H9 (cell line): Measurements from ENCODE around the gene OR52E5. TPM values are rescaled to one million over a fixed set of nuclear protein-coding genes. Genes with fewer than 3 reads are reported as not detected.

Source experiments
- DNase-seq: peaks from one replicate; pipeline ENCODE4 v3.0.0-alpha.2; 2017
- H2AFZ ChIP-seq: one replicate; pipeline ENCODE4 v1.6.1; 2013; ENCODE audit warnings: mild to moderate bottlenecking, low read length, control low read depth, moderate library complexity
- H2AK5ac ChIP-seq: 2 replicates; pipeline ENCODE4 v1.6.1; 2013; ENCODE audit warnings: low read length, control low read depth, mixed read lengths; ENCODE audit not compliant: insufficient read length
- H2BK120ac ChIP-seq: one replicate; pipeline ENCODE4 v1.6.1; 2013; ENCODE audit warnings: low read depth, mild to moderate bottlenecking, low read length, control low read depth, inconsistent platforms; ENCODE audit not compliant: poor library complexity, severe bottlenecking
- H2BK12ac ChIP-seq: 2 replicates; pipeline ENCODE4 v1.6.1; 2013; ENCODE audit warnings: low read length, control low read depth, mixed read lengths, low read depth; ENCODE audit not compliant: insufficient read length
- H2BK15ac ChIP-seq: 2 replicates; pipeline ENCODE4 v1.6.1; 2013; ENCODE audit warnings: low read depth, low read length, control low read depth
- H2BK20ac ChIP-seq: one replicate; pipeline ENCODE4 v1.6.1; 2013; ENCODE audit warnings: low read depth, mild to moderate bottlenecking, low read length, control low read depth, inconsistent platforms; ENCODE audit not compliant: poor library complexity, severe bottlenecking
- H2BK5ac ChIP-seq: 2 replicates; pipeline ENCODE4 v1.6.1; 2013; ENCODE audit warnings: low read length, control low read depth, mixed read lengths; ENCODE audit not compliant: insufficient read length
- H3K14ac ChIP-seq: 2 replicates; pipeline ENCODE4 v1.6.1; 2013; ENCODE audit warnings: low read length, control low read depth; ENCODE audit not compliant: insufficient read depth
- H3K18ac ChIP-seq: 2 replicates; pipeline ENCODE4 v1.6.1; 2013; ENCODE audit warnings: low read depth, mild to moderate bottlenecking, mixed read lengths, low read length, control low read depth; ENCODE audit not compliant: insufficient read length
- H3K23ac ChIP-seq: 2 replicates; pipeline ENCODE4 v1.6.1; 2013; ENCODE audit warnings: low read length, control low read depth, mixed read lengths, low read depth; ENCODE audit not compliant: insufficient read length
- H3K23me2 ChIP-seq: 2 replicates; pipeline ENCODE4 v1.6.1; 2013; ENCODE audit warnings: low read depth, mild to moderate bottlenecking, mixed read lengths, low read length, control low read depth; ENCODE audit not compliant: insufficient read length, poor library complexity, severe bottlenecking
- H3K27ac ChIP-seq: 2 replicates; pipeline ENCODE4 v1.5.1; 2013; ENCODE audit warnings: low read length, control low read depth, mixed read lengths, low read depth; ENCODE audit not compliant: insufficient read length
- H3K27me3 ChIP-seq: 2 replicates; pipeline ENCODE4 v1.6.1; 2013; ENCODE audit warnings: low read length, control low read depth, inconsistent platforms; ENCODE audit not compliant: insufficient read depth
- H3K4ac ChIP-seq: 2 replicates; pipeline ENCODE4 v1.6.1; 2013; ENCODE audit warnings: low read depth, mild to moderate bottlenecking, control low read depth, inconsistent platforms, low read length, moderate library complexity
- H3K4me1 ChIP-seq: 2 replicates; pipeline ENCODE4 v1.6.1; 2013; ENCODE audit warnings: low read length, control low read depth, inconsistent platforms; ENCODE audit not compliant: insufficient read depth
- H3K4me2 ChIP-seq: 2 replicates; pipeline ENCODE4 v1.6.1; 2013; ENCODE audit warnings: low read length, control low read depth, mixed read lengths; ENCODE audit not compliant: insufficient read length, insufficient read depth
- H3K56ac ChIP-seq: 2 replicates; pipeline ENCODE4 v1.6.1; 2013; ENCODE audit warnings: low read depth, mild to moderate bottlenecking, mixed read lengths, low read length, control low read depth; ENCODE audit not compliant: insufficient read length
- H3K79me1 ChIP-seq: 2 replicates; pipeline ENCODE4 v1.6.1; 2013; ENCODE audit warnings: low read depth, mild to moderate bottlenecking, moderate library complexity, low read length, control low read depth, inconsistent platforms; ENCODE audit not compliant: insufficient read depth, poor library complexity, severe bottlenecking
- H3K79me2 ChIP-seq: 2 replicates; pipeline ENCODE4 v1.6.1; 2013; ENCODE audit warnings: low read length, control low read depth, inconsistent platforms; ENCODE audit not compliant: insufficient read depth
- H3K9ac ChIP-seq: 2 replicates; pipeline ENCODE4 v1.6.1; 2013; ENCODE audit warnings: low read length, control low read depth, mixed read lengths; ENCODE audit not compliant: insufficient read length; ENCODE audit errors: extremely low read depth
- H3K9me3 ChIP-seq: one replicate; pipeline ENCODE4 v1.6.1; 2013; ENCODE audit warnings: low read depth, low read length, inconsistent platforms; ENCODE audit not compliant: control insufficient read depth
- H3T11ph ChIP-seq: one replicate; pipeline ENCODE4 v1.6.1; 2013; ENCODE audit warnings: mild to moderate bottlenecking, low read length, control low read depth, inconsistent platforms
- H4K20me1 ChIP-seq: one replicate; pipeline ENCODE4 v1.6.1; 2013; ENCODE audit not compliant: control insufficient read depth, insufficient read length, insufficient read depth
- H4K5ac ChIP-seq: 2 replicates; pipeline ENCODE4 v1.6.1; 2013; ENCODE audit warnings: low read depth, mild to moderate bottlenecking, mixed read lengths, low read length, control low read depth; ENCODE audit not compliant: insufficient read length
- H4K8ac ChIP-seq: replicated peaks from 2 replicates; pipeline ENCODE4 v1.6.1; 2013; ENCODE audit warnings: low read length, control low read depth, mixed read lengths, low read depth; ENCODE audit not compliant: insufficient read length
- H4K91ac ChIP-seq: 2 replicates; pipeline ENCODE4 v1.6.1; 2013; ENCODE audit warnings: low read depth, mild to moderate bottlenecking, moderate library complexity, mixed read lengths, low read length, control low read depth; ENCODE audit not compliant: insufficient read length
- H3K27ac Mint-ChIP-seq, 3 experiments: 2 replicates in 2 of 3; 3 replicates in 1 of 3; pipeline ENCODE4 v1.8.0; 2020 to 2021; ENCODE audit warnings: mixed read lengths in 3 of 3, mild to moderate bottlenecking in 1 of 3, moderate library complexity in 1 of 3
- H3K27me3 Mint-ChIP-seq: 2 replicates; pipeline ENCODE4 v1.8.0; 2021; ENCODE audit warnings: low read depth, mild to moderate bottlenecking, moderate library complexity, mixed read lengths
- H3K36me3 Mint-ChIP-seq, 3 experiments: 2 replicates in 2 of 3; 3 replicates in 1 of 3; pipeline ENCODE4 v1.8.0; 2020 to 2021; ENCODE audit warnings: low read depth in 3 of 3, mixed read lengths in 3 of 3; ENCODE audit not compliant: insufficient read depth in 1 of 3
- H3K4me1 Mint-ChIP-seq, 2 experiments: 2 replicates each; pipeline ENCODE4 v1.8.0; 2020; ENCODE audit warnings: mixed read lengths in 2 of 2
- H3K4me3 Mint-ChIP-seq, 2 experiments: 2 replicates in 1 of 2; 3 replicates in 1 of 2; pipeline ENCODE4 v1.8.0; 2020 to 2021; ENCODE audit warnings: mild to moderate bottlenecking in 2 of 2, mixed read lengths in 2 of 2, moderate library complexity in 1 of 2
- H3K9me3 Mint-ChIP-seq, 2 experiments: 2 replicates in 1 of 2; 3 replicates in 1 of 2; pipeline ENCODE4 v1.8.0; 2020; ENCODE audit warnings: mild to moderate bottlenecking in 2 of 2, mixed read lengths in 2 of 2, moderate library complexity in 1 of 2
- WGBS: extraction: QIAGEN DNeasy Blood & Tissue Kit; methylation state at CpG from one replicate; pipeline ENCODE4 v1.1.7; 2013; ENCODE audit warnings: missing lambda C conversion rate, low lambda C conversion rate, mixed read lengths; ENCODE audit not compliant: insufficient read length; ENCODE audit errors: extremely low coverage; 5-methylcytosine and 5-hydroxymethylcytosine counted together
- total RNA-seq: library from RNA; stranded (reverse); gene quantifications from 2 replicates; pipeline ENCODE4 v1.2.1, GENCODE V29; 2021
- TF ChIP-seq, protein P1 (sequence below): fragments of 200-600 bp; sonication (generic); conservative IDR thresholded peaks from 3 replicates; pipeline ENCODE4 v1.8.0; 2021; ENCODE audit warnings: antibody characterized with exemption, mild to moderate bottlenecking

OR52E5 gene
- total RNA-seq, 1 experiment from 2014 or later, result not detected

DNA sequence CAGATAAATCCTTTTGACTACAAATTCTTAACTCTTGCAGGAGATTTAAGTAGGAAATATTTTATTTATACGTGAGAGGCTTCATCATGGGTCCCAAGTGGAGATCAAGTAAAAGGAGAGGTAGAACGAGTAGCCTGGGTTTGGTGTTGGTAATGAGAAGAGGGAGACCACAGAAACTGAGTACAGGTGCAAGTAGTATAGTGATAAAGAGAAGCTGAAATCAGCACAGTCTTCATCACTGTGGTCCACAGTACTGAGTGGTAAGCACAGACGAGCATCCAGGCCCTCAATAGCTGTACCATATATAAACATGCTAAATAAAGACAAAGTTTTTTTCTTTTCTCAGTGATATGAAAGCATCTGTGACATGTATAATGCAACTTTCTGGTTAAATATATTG is 5.8 kb upstream of the OR52E5 start:
- Histone ChIP-seq H3K14ac (no peak overlapping the region), H3K23ac (no peak overlapping the region), H4K91ac (no peak overlapping the region), H3K18ac (no peak overlapping the region), H3K9me3 (no peaks in the 10 kb centered on the region), H2BK12ac (no peak overlapping the region), H3K4me1 (no peaks in the 10 kb centered on the region), H2BK5ac (no peak overlapping the region), H2BK15ac (no peak overlapping the region), H2AK5ac (no peak overlapping the region), H3K79me2 (no peaks in the 10 kb centered on the region), H4K5ac (no peak overlapping the region), H3K4ac (no peak overlapping the region), H2BK120ac (no peak overlapping the region), H3K4me2 (no peak overlapping the region), H3K79me1 (no peaks in the 10 kb centered on the region), H2AFZ (no peak overlapping the region), H3K56ac (no peak overlapping the region), H3K27me3 (no peaks in the 10 kb centered on the region), H3T11ph (no peak overlapping the region), H3K9ac (no peak overlapping the region), H4K20me1 (no peaks in the 10 kb centered on the region), H3K27ac (no peak overlapping the region), H3K23me2 (no peaks in the 10 kb centered on the region), H4K8ac (no peak overlapping the region), H2BK20ac (no peak overlapping the region)
- TF ChIP-seq, protein P1, sequence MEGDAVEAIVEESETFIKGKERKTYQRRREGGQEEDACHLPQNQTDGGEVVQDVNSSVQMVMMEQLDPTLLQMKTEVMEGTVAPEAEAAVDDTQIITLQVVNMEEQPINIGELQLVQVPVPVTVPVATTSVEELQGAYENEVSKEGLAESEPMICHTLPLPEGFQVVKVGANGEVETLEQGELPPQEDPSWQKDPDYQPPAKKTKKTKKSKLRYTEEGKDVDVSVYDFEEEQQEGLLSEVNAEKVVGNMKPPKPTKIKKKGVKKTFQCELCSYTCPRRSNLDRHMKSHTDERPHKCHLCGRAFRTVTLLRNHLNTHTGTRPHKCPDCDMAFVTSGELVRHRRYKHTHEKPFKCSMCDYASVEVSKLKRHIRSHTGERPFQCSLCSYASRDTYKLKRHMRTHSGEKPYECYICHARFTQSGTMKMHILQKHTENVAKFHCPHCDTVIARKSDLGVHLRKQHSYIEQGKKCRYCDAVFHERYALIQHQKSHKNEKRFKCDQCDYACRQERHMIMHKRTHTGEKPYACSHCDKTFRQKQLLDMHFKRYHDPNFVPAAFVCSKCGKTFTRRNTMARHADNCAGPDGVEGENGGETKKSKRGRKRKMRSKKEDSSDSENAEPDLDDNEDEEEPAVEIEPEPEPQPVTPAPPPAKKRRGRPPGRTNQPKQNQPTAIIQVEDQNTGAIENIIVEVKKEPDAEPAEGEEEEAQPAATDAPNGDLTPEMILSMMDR, result no peak
- Mint-ChIP-seq H3K4me1 (peaks cover 0 to 10% of the 10 kb centered on the region in 2 experiments; a peak in 2 of 4 replicates), H3K4me3 (no peak overlapping the region), H3K9me3 (no peaks in the 10 kb centered on the region), H3K36me3 (no peaks in the 10 kb centered on the region), H3K27me3 (no peaks in the 10 kb centered on the region), H3K27ac (no peak overlapping the region)
- DNase-seq, result no peak
- no CpG with 5 or more reads among the region's 3 CpGs for WGBS
